Mesothelial cell of epicardium (in vitro differentiated cells): ENCODE results near the gene LRRC1. TPM values are rescaled to one million over a fixed set of nuclear protein-coding genes. Genes with fewer than 3 reads are reported as not detected.
"Not testable (repeated sequence)": the region's sequence is repeated elsewhere in the genome, so short reads cannot be mapped to it uniquely, and the experiment has no call there.

ENCODE experiments used
- DNase-seq, 2 experiments: peaks; one replicate each; pipeline ENCODE4 v3.0.0; 2021; ENCODE audit warnings: low spot score in 2 of 2; ENCODE audit not compliant: unreplicated experiment in 2 of 2
- H3K27ac Mint-ChIP-seq: 2 replicates; pipeline ENCODE4 v1.8.0; 2021; ENCODE audit warnings: mixed read lengths
- H3K27me3 Mint-ChIP-seq: 2 replicates; pipeline ENCODE4 v1.8.0; 2021; ENCODE audit warnings: low read depth, mixed read lengths
- H3K36me3 Mint-ChIP-seq: 2 replicates; pipeline ENCODE4 v1.8.0; 2021; ENCODE audit warnings: mixed read lengths
- H3K4me1 Mint-ChIP-seq: 2 replicates; pipeline ENCODE4 v1.8.0; 2021; ENCODE audit warnings: mixed read lengths
- H3K4me3 Mint-ChIP-seq: 2 replicates; pipeline ENCODE4 v1.8.0; 2021; ENCODE audit warnings: mild to moderate bottlenecking, moderate library complexity, mixed read lengths
- H3K9me3 Mint-ChIP-seq: 2 replicates; pipeline ENCODE4 v1.8.0; 2021; ENCODE audit warnings: mixed read lengths
- total RNA-seq: library from RNA; stranded (reverse); gene quantifications from 3 replicates; pipeline ENCODE4 v1.2.1, GENCODE V29; 2021
- TF ChIP-seq, protein P1 (sequence below): fragments of 200-600 bp; sonication (generic); IDR thresholded peaks from one replicate; pipeline ENCODE4 v1.5.0; 2021; ENCODE audit warnings: antibody characterized with exemption; ENCODE audit not compliant: unreplicated experiment

LRRC1 gene
- total RNA-seq, 1 donor from 2014 or later: 30.4 TPM

DNA sequence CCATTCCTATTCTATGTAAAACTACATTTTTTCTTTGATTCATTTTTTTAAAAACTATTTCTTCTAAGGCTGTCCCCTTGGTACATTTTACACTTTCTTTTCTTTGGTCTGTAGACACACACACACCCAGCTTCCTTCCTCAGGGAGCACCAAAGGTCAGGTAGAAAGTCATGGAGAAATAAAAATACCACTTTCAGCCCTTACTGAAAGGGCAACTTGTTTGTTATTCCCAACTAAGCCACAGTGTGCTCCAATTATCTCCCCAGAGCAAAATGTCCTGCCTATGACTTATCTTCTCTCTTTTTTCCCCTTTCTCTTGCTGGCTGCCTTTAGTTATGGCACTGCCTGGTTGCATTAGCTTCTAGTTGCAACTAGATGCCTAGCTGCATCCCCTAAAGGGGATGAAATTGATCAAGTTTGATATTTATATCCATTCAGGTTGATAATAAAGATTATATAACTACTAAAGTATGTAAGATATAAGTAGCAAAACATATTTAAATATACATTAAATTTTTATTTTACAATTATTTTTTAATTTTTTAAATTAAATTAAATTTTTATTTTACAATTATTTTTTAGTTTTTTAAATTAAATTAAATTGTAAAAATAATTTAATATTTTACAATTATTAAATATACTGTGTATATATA lies 21.6 kb upstream of the LRRC1 start:
- Mint-ChIP-seq H3K4me3 (no peak overlapping the region), H3K36me3 (peaks cover 41% of the 10 kb centered on the region)

DNA sequence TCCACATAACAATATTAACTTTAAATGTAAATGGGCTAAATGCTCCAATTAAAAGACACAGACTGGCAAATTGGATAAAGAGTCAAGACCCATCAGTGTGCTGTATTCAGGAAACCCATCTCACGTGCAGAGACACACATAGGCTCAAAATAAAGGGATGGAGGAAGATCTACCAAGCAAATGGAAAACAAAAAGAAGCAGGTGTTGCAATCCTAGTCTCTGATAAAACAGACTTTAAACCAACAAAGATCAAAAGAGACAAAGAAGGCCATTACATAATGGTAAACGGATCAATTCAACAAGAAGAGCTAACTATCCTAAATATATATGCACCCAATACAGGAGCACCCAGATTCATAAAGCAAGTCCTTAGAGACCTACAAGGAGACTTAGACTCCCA lies 18.7 kb upstream of the LRRC1 start:
- H3K36me3 Mint-ChIP-seq: peaks cover 62% of the 10 kb centered on the region
- H3K4me3 Mint-ChIP-seq, H3K4me1 Mint-ChIP-seq, DNase-seq, H3K27me3 Mint-ChIP-seq, H3K27ac Mint-ChIP-seq: not testable (repeated sequence)
- peaks cover 33% of the 10 kb centered on the region for H3K9me3 Mint-ChIP-seq

More for the DNA sequence above, 21.6 kb upstream of the LRRC1 start:
- H3K27ac Mint-ChIP-seq: no peak overlapping the region
- H3K27me3 Mint-ChIP-seq: no peaks in the 10 kb centered on the region
- TF ChIP-seq, protein P1, sequence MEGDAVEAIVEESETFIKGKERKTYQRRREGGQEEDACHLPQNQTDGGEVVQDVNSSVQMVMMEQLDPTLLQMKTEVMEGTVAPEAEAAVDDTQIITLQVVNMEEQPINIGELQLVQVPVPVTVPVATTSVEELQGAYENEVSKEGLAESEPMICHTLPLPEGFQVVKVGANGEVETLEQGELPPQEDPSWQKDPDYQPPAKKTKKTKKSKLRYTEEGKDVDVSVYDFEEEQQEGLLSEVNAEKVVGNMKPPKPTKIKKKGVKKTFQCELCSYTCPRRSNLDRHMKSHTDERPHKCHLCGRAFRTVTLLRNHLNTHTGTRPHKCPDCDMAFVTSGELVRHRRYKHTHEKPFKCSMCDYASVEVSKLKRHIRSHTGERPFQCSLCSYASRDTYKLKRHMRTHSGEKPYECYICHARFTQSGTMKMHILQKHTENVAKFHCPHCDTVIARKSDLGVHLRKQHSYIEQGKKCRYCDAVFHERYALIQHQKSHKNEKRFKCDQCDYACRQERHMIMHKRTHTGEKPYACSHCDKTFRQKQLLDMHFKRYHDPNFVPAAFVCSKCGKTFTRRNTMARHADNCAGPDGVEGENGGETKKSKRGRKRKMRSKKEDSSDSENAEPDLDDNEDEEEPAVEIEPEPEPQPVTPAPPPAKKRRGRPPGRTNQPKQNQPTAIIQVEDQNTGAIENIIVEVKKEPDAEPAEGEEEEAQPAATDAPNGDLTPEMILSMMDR: no peak
- peaks cover 10% of the 10 kb centered on the region for H3K4me1 Mint-ChIP-seq
- DNase-seq: no peak
- peaks cover 23% of the 10 kb centered on the region for H3K9me3 Mint-ChIP-seq

DNA sequence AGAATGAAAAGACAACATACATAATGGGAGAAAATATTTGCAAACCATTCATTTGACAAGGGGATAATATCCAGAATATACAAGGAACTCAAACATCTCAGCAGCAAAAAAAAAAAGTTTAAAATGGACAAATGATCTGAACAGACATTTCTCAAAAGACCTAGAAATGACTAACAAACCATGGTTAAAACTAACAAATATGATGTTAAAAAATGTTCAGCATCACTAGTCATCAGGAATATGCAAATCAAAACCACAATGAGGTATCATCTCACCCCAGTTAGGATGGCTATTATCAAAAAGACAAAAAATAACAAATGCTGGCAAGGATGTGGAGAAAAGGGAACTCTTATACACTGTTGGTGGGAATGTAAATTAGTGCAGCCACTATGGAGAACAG lies 9.8 kb upstream of the LRRC1 start:
- not testable (repeated sequence) for H3K27ac Mint-ChIP-seq, H3K4me1 Mint-ChIP-seq, H3K27me3 Mint-ChIP-seq, DNase-seq, H3K4me3 Mint-ChIP-seq
- H3K9me3 Mint-ChIP-seq: peaks cover 72% of the 10 kb centered on the region
- peaks cover 69% of the 10 kb centered on the region for H3K36me3 Mint-ChIP-seq

DNA sequence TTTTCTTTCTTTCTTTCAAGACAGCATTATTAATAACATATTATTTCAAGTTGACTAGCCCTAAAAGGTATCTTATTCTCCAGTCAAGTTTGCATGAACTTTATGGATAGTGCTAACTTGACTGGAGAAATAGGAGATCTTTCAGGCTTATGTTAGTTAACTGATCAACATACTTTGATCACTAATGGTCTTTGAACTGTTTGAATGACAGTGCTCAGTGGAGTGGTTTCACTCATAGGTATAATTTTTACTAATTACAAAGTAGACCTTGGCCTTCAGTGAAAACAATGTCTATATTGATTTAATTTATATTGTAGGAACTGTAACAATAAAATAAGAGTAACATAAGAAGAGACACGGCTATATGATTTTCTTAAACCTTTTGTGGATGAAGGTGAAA lies 8.0 kb upstream of the LRRC1 start:
- peaks cover 5% of the 10 kb centered on the region for H3K4me1 Mint-ChIP-seq

DNA sequence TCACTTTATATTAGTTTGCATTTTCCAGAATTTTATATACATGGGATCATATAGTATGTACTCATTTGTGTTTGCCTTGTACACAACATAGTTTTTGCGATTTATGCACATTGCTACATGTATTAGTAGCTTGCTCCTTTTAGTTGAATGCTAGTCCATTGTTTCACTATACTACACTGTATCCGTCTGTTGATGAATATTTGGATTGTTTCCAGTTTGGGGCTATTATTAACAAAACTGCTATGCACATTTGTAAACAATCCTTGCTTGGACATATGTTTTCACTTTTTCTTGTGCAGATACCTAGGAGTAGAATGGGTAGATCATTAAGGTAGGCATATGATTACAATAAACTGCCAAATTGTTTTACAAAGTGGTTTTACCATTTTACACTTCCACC lies 3.9 kb upstream of the LRRC1 start:
- Mint-ChIP-seq H3K9me3 (peaks cover 29% of the 10 kb centered on the region), H3K4me3 (no peak overlapping the region), H3K4me1 (peaks cover 19% of the 10 kb centered on the region), H3K27me3 (no peaks in the 10 kb centered on the region), H3K36me3 (peaks cover 23% of the 10 kb centered on the region), H3K27ac (no peak overlapping the region)
- TF ChIP-seq, protein P1: no peak
- DNase-seq: no peak

More for the DNA sequence above, 8.0 kb upstream of the LRRC1 start:
- TF ChIP-seq, protein P1: no peak
- no peaks in the 10 kb centered on the region for H3K27me3 Mint-ChIP-seq
- no peak for DNase-seq
- no peak overlapping the region for H3K4me3 Mint-ChIP-seq
- H3K9me3 Mint-ChIP-seq: peaks cover 65% of the 10 kb centered on the region
- peaks cover 57% of the 10 kb centered on the region for H3K36me3 Mint-ChIP-seq
- no peak overlapping the region for H3K27ac Mint-ChIP-seq

DNA sequence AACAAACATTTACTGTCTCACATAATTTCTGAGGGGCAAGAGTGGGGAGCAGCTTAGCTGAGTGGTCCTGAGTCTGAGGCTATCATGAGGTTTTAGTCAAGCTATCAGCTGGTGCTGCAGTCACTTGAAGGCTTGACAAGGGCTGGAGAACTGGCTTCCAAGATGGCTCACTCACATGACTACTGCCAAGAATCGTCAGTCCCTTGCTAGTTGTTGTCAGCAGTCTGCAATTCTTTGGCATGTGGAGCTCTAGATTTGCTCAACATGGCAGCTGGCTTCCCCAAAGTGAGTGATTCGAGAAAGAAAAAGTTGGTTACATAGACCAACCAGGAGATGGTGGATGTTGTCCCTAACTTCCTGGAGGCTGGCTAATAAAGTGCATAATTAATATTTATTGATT lies 2.8 kb upstream of the LRRC1 start:
- Mint-ChIP-seq H3K27me3 (no peaks in the 10 kb centered on the region), H3K4me3 (peak overlapping the region; percentile 93), H3K9me3 (peaks cover 29% of the 10 kb centered on the region), H3K36me3 (peaks cover 23% of the 10 kb centered on the region), H3K4me1 (peaks cover 30% of the 10 kb centered on the region), H3K27ac (peak overlapping the region; percentile 21)
- TF ChIP-seq, protein P1: no peak
- no peak for DNase-seq

DNA sequence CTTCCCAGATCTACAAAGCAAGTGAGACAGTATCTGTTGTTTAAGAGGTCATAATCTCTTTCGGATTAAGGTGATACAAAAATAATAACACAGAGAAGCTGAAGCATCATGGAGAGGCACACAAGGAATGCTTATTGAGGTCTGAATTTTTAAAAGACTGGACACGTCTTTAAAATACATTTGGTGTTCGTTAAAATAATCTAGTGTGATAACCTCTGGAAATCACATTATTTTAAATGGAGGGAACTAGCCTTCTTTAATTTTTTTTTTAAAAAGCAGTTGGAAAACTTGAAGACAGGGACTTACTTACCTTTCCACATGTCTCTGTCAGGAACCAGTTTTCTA lies 1.9 kb upstream of the LRRC1 start:
- Mint-ChIP-seq H3K27ac (peak overlapping the region; percentile 97), H3K9me3 (peaks cover 24% of the 10 kb centered on the region), H3K4me3 (peak overlapping the region; percentile 93), H3K27me3 (no peaks in the 10 kb centered on the region), H3K4me1 (peaks cover 38% of the 10 kb centered on the region), H3K36me3 (peaks cover 17% of the 10 kb centered on the region)
- no peak for DNase-seq
- TF ChIP-seq, protein P1: no peak
